Stimulated activated naive B cell treated with anti-CD40 and anti-IgM and Interleukin-4, amounts not matched to agents 10 μg/mL and 1 μg/mL and 100 μg/mL, for 72 hours (primary cell): ENCODE results near the gene PER3.
A peak's percentile ranks its signal among the peaks of the same experiment; 100 is the strongest.

ENCODE experiments used
- ATAC-seq, 2 donors: fragments of 150-1000 bp; cut with Tn5 transposase; replicated peaks; 2 replicates each; pipeline ENCODE4 v1.10.0; 2021; ENCODE audit warnings: moderate library complexity in 1 of 2
- DNase-seq: peaks from one replicate; pipeline ENCODE4 v3.0.0; 2021
- H3K27ac Mint-ChIP-seq: one replicate; pipeline ENCODE4 v1.8.0; 2022; ENCODE audit warnings: mild to moderate bottlenecking, mixed read lengths
- H3K27me3 Mint-ChIP-seq, 2 donors: one replicate each; pipeline ENCODE4 v1.8.0; 2022; ENCODE audit warnings: mixed read lengths in 2 of 2
- H3K36me3 Mint-ChIP-seq, 2 donors: one replicate each; pipeline ENCODE4 v1.8.0; 2022; ENCODE audit warnings: mixed read lengths in 2 of 2, mild to moderate bottlenecking in 1 of 2
- H3K4me1 Mint-ChIP-seq, 2 donors: one replicate each; pipeline ENCODE4 v1.8.0; 2022; ENCODE audit warnings: mixed read lengths in 2 of 2, mild to moderate bottlenecking in 1 of 2
- H3K4me3 Mint-ChIP-seq, 2 donors: one replicate each; pipeline ENCODE4 v1.8.0; 2022; ENCODE audit warnings: mild to moderate bottlenecking in 2 of 2, mixed read lengths in 2 of 2, moderate library complexity in 1 of 2
- H3K9me3 Mint-ChIP-seq, 2 donors: one replicate each; pipeline ENCODE4 v1.8.0; 2022; ENCODE audit warnings: mixed read lengths in 2 of 2, mild to moderate bottlenecking in 1 of 2

Gene PER3

DNA sequence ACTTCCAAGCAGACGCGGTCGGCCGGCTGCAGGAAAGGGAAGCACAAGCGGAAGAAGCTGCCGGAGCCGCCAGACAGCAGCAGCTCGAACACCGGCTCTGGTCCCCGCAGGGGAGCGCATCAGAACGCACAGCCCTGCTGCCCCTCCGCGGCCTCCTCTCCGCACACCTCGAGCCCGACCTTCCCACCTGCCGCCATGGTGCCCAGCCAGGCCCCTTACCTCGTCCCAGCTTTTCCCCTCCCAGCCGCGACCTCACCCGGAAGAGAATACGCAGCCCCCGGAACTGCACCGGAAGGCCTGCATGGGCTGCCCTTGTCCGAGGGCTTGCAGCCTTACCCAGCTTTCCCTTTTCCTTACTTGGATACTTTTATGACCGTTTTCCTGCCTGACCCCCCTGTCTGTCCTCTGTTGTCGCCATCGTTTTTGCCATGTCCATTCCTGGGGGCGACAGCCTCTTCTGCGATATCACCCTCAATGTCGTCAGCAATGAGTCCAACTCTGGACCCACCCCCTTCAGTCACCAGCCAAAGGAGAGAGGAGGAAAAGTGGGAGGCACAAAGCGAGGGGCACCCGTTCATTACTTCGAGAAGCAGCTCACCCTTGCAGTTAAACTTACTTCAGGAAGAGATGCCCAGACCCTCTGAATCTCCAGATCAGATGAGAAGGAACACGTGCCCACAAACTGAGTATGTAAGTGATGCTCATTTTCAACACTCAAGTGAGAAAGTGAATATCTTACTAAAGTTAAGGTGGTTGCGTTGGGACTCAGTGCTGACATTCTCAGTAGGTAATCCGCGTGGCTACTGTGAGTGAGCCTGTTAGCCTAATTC, 43.2 kb downstream of the PER3 start:
- Mint-ChIP-seq H3K4me3 (peak overlapping the region; percentile 42 to 87), H3K9me3 (no peaks in the 10 kb centered on the region), H3K4me1 (peaks cover 15 to 33% of the 10 kb centered on the region in 2 donors), H3K27me3 (no peaks in the 10 kb centered on the region), H3K36me3 (peaks cover 9 to 14% of the 10 kb centered on the region in 2 donors), H3K27ac (no peak overlapping the region)
- DNase-seq (no peak), ATAC-seq (peak in 1 of 2 donors; percentile 65)

DNA sequence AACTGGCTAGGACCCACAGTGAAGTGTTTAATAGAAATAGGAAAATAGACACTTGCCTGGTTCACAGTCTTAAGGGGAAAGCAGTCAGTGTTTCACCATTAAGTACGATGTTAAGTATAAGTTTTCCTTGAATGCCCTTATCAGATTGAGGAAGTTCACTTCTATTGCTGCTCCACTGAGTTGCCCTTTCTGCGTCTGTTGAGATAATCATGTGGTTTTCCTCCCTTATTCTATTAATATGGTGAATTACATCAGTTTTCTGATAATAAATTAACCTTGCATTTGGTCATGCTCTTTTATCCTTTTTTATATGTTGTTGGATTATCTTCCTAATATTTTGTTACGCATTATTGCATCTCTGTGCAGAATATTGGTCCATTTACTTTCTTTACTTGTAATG, 47.4 kb downstream of the PER3 start:
- Mint-ChIP-seq H3K36me3 (peaks cover 16 to 22% of the 10 kb centered on the region in 2 donors), H3K4me3 (peak overlapping the region; percentile 24 to 43), H3K27ac (peak overlapping the region; percentile 3), H3K27me3 (no peaks in the 10 kb centered on the region), H3K9me3 (no peaks in the 10 kb centered on the region), H3K4me1 (peaks cover 15 to 33% of the 10 kb centered on the region in 2 donors)
- peak; percentile 77 to 78 for ATAC-seq
- no peak for DNase-seq

DNA sequence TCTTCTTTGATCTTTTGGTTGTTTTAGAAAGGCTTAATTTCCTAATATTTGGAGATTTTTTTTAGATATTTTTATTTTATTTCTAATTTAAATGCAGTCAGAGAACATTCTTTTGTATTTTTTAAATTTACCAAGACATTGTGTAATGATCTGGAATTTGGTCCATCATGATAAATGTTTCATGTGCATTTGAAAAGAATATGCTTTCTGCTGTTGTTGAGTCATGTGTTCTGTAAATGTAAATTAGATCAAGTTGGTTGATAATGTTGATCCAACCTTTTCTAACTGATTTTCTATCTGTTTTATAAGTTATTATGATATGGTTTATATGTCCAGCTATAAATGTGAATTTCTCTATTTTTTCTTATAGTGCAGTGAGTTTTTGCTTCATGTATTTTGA, 48.9 kb downstream of the PER3 start:
- peaks cover 20% of the 10 kb centered on the region in 2 donors for H3K36me3 Mint-ChIP-seq
- H3K27me3 Mint-ChIP-seq, result no peaks in the 10 kb centered on the region
- no peak overlapping the region for H3K4me3 Mint-ChIP-seq
- ATAC-seq (no peak), DNase-seq (no peak)
- peaks cover 15 to 33% of the 10 kb centered on the region in 2 donors for H3K4me1 Mint-ChIP-seq
- H3K9me3 Mint-ChIP-seq, result peaks cover 2 to 4% of the 10 kb centered on the region in 2 donors
- no peak overlapping the region for H3K27ac Mint-ChIP-seq

DNA sequence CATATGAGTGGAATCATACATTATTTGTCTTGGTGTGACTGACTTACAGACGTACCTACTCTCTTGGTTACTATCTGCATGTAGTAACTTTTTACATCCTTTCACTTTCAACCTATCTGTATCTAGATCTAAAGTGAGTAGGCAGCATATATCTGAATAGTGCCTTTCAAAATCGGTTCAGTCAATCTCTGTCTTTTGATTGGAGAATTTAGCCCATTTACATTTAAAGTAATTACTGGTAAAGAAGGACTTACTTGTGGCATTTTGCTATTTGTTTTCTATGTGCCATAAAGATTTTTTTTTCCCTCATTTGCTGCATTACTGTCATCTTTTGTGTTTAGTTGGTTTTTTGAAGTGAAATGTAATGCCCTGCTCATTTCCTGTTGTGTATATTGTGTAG, 54.6 kb downstream of the PER3 start:
- H3K27me3 Mint-ChIP-seq, result no peaks in the 10 kb centered on the region
- DNase-seq, result no peak
- H3K4me3 Mint-ChIP-seq, result no peak overlapping the region
- peaks cover 10 to 14% of the 10 kb centered on the region in 2 donors for H3K9me3 Mint-ChIP-seq
- peaks cover 31 to 37% of the 10 kb centered on the region in 2 donors for H3K36me3 Mint-ChIP-seq
- no peaks in the 10 kb centered on the region for H3K4me1 Mint-ChIP-seq
- no peak overlapping the region for H3K27ac Mint-ChIP-seq
- ATAC-seq, result no peak

DNA sequence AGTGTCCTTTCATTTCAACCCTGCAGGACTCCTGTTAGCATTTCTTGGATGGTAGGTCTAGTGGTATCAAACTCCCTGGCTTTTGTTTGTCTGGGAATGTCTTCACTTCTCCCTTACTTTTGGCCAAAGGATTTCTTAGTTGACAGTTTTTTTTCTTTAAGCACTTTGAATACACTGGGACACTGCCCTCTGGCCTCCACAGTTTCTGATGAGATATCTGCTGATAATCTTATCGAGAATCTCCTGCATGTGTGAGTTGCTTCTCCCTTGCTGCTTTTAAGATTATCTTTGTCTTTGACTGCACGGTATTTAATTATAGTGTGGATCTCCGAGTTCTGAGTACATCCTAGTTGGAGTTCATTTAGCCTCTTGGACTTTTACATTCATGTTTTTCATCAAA, 55.4 kb downstream of the PER3 start:
- no peak overlapping the region for H3K27ac Mint-ChIP-seq
- H3K4me1 Mint-ChIP-seq, result no peaks in the 10 kb centered on the region
- no peaks in the 10 kb centered on the region for H3K27me3 Mint-ChIP-seq
- ATAC-seq, result no peak
- H3K9me3 Mint-ChIP-seq, result peaks cover 10 to 14% of the 10 kb centered on the region in 2 donors
- DNase-seq, result no peak
- no peak overlapping the region for H3K4me3 Mint-ChIP-seq
- H3K36me3 Mint-ChIP-seq, result peaks cover 31 to 37% of the 10 kb centered on the region in 2 donors

DNA sequence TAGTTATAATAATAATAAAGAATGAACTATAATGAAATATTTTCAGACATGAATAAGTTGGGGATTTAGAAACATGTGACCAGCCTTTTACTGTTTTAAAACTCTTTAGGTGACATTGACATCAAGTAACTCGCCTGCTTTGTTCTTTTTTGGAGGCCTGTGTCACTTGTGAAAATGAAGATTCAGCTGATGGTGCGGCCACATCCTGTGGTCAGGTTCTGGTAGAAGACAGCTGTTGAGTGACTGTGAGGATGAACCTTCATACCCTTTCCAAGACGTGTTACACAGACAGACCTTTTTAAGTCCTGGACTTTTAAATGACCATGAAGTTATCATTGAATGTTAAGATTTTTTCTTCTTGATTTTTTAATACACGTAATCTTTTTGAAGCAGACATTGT, 58.4 kb downstream of the PER3 start:
- H3K27ac Mint-ChIP-seq, result no peak overlapping the region
- H3K36me3 Mint-ChIP-seq, result peaks cover 21 to 27% of the 10 kb centered on the region in 2 donors
- H3K4me3 Mint-ChIP-seq, result no peak overlapping the region
- H3K27me3 Mint-ChIP-seq, result no peaks in the 10 kb centered on the region
- peaks cover 9 to 13% of the 10 kb centered on the region in 2 donors for H3K9me3 Mint-ChIP-seq
- DNase-seq (no peak), ATAC-seq (no peak)
- H3K4me1 Mint-ChIP-seq, result no peaks in the 10 kb centered on the region

DNA sequence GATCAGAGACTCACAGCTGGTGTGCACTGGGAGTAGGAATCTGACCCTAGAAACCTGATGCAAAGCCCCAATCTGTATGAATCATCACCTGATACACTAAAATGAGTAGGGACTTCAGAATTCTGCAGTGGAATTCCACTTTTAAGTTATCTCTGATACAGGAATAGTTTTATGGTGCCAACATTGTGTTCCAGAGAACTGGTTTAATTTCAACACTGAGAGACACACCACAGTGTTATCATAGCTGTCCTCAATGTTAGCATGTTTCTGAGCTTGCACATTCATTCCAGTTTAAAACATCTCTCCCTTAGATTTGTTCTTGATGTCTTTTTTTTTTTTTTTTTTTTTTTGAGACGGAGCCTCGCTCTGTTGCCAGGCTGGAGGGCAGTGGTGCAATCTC, 61.7 kb downstream of the PER3 start:
- H3K4me3 Mint-ChIP-seq, result no peak overlapping the region
- DNase-seq (no peak), ATAC-seq (no peak)
- H3K36me3 Mint-ChIP-seq, result peaks cover 3 to 4% of the 10 kb centered on the region in 2 donors
- H3K4me1 Mint-ChIP-seq, result no peaks in the 10 kb centered on the region
- H3K27me3 Mint-ChIP-seq, result peaks cover 6 to 7% of the 10 kb centered on the region in 2 donors
- peaks cover 0 to under 1% of the 10 kb centered on the region in 2 donors for H3K9me3 Mint-ChIP-seq
- H3K27ac Mint-ChIP-seq, result no peak overlapping the region

DNA sequence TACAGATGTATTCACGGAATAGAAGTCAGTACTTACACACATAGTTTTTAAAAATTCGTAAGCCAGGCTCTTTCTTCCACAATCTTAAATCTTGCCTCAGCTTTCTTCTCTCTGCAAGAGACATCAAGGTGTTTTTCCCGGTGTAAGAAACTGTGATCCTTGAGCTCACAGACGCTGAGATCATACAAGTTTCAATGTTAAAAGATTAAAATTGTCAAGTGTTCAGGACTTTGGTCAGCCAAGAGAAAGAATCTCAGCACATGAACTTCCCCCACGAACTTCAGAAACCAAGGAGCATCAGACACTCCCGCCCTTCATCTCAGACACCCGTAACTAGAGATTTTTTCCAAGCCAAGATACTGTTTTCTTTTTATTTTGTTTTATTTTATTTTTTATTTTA, 62.6 kb downstream of the PER3 start:
- Mint-ChIP-seq H3K4me1 (no peaks in the 10 kb centered on the region), H3K27me3 (peaks cover 15% of the 10 kb centered on the region in 2 donors), H3K36me3 (no peaks in the 10 kb centered on the region), H3K4me3 (no peak overlapping the region), H3K27ac (no peak overlapping the region), H3K9me3 (no peaks in the 10 kb centered on the region)
- ATAC-seq, result no peak
- DNase-seq, result no peak

DNA sequence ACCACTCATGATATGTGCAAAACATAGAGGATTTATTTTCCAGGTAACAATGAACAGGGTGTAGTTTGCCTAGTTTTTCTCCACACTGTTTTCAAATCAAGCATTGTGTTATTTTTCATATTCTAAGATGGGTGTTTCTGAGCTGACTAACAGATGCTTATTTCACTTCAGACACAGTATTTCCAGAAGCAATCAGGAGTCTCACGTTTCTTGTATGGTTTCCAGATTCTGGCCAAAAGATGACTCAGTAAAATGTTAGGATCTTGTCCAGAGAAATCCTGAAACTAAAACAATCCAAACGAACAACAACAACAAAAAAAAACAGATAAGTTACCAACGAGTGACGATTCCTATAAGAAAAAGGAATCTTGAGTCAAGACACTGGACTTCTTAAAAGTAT, 63.5 kb downstream of the PER3 start:
- Mint-ChIP-seq H3K36me3 (no peaks in the 10 kb centered on the region), H3K27me3 (peaks cover 15% of the 10 kb centered on the region in 2 donors), H3K27ac (no peak overlapping the region), H3K4me1 (no peaks in the 10 kb centered on the region), H3K4me3 (no peak overlapping the region), H3K9me3 (no peaks in the 10 kb centered on the region)
- DNase-seq (no peak), ATAC-seq (no peak)

DNA sequence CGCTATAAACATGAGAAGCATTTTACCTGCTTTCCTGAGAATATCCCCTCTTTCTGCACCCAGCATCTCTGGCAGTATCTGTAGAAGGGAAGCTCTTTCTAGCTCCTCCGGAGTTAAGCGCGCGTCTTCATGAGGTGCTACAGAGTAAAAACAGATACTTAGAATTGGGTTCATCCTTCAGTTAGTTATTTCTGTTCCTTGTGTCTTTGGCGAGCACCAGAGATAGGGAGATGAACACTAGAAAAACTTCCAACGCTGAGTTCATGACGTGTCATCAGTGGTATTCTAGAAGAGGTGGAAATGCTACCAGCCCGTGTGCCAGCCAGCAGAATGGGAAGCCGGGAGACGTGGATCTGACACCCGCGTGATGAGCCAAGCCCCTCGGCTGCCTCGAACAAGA, 66.7 kb downstream of the PER3 start:
- no peaks in the 10 kb centered on the region for H3K9me3 Mint-ChIP-seq
- H3K27me3 Mint-ChIP-seq, result peaks cover 15 to 22% of the 10 kb centered on the region in 2 donors
- ATAC-seq (no peak), DNase-seq (no peak)
- no peaks in the 10 kb centered on the region for H3K4me1 Mint-ChIP-seq
- no peak overlapping the region for H3K4me3 Mint-ChIP-seq
- no peak overlapping the region for H3K27ac Mint-ChIP-seq
- no peaks in the 10 kb centered on the region for H3K36me3 Mint-ChIP-seq

DNA sequence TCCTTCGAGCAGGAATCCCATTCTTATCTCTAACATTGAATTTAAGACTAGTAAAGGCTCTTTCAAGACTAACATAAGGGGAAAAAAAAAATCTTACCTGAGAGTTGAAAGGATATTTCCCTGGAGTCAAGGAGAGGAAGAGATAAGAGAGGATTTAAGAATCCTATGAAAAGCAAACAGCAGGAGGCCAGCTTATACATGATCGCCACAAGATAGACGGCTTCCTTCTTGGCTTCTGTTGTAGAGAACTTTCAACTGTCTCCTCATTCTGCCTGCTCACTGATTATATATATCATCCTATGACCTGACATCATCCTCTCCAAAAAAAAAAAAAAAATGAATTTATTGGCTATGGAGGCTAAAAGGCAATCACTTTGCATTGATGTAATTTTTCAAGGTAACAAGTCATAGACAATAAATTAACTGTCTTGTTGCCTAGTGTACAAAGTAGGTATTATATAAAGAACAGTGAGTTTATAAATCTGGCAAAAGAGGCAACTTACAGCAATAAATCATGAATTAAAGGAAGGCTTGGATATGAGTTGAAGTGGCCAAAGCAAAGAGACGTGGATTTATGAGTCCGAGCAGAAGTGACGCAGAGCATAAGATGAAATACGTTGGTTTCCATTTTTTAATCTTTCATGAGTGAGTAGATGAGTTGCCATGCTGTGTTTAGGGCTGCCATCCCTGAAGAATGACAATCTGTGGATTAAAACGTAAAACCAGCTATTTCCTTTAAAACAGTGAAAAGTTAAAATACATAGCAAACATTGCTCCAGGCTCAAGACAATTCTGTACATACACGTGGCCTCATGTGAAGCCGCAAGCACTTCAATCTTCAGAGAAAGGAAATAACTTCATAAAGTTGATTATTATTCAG, 69.0 kb downstream of the PER3 start, which contains the start of gene UTS2:
Gene UTS2, minus strand, starts transcription at position 262 of the 880 bp plus-strand sequence. Its CDS starts 62 bp downstream, at position 200.
- H3K27ac Mint-ChIP-seq, result no peak within 1 kb of the TSS
- no peak for ATAC-seq
- H3K27me3 Mint-ChIP-seq, result peaks cover 19 to 28% of the 10 kb centered on the region in 2 donors
- H3K9me3 Mint-ChIP-seq, result no peaks in the 10 kb centered on the region
- no peak for DNase-seq
- peaks cover 3 to 8% of the 10 kb centered on the region in 2 donors for H3K4me1 Mint-ChIP-seq
- no peak within 1 kb of the TSS for H3K4me3 Mint-ChIP-seq
- no peaks in the 10 kb centered on the region for H3K36me3 Mint-ChIP-seq

DNA sequence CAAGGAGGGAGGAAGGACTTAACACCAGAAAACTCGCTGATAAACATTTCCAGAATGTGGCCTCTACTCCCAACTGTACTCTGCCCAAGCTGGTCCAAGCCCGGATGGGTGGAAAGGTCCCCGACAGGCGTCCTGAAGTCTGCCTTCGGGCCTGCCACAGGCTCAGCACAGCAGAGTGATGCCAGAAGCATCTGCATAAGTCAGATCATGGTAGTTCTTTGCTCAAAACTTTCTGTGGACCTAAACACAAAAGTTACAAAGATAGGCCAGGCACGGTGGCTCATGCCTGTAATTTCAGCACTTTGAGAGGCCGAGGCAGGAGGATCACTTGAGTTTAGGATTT, 69.6 kb downstream of the PER3 start:
- Mint-ChIP-seq H3K27ac (no peak overlapping the region), H3K4me3 (no peak overlapping the region), H3K27me3 (peaks cover 19 to 28% of the 10 kb centered on the region in 2 donors), H3K36me3 (no peaks in the 10 kb centered on the region), H3K4me1 (peaks cover 3 to 8% of the 10 kb centered on the region in 2 donors), H3K9me3 (no peaks in the 10 kb centered on the region)
- DNase-seq (no peak), ATAC-seq (no peak)

DNA sequence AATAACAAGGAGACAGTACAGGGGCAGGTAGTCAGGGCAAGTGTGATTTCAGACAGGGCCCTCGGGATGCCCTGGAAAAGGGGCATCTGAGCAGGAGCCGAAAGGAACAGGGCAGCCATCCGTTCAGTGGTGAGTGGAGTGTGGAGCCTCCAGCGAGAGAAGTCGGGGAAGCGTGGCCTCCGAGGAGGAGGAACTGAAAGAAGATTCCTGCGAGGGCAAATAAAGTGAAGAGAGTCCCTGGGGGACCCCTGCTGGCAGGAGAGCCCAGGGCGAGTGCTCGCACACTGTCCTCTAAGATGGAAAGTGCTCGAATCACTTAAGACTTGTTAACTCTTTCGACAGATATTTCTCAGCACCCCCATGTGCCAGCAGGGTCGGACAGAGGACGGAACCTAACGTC, 72.3 kb downstream of the PER3 start:
- H3K9me3 Mint-ChIP-seq, result no peaks in the 10 kb centered on the region
- H3K4me1 Mint-ChIP-seq, result peaks cover 3 to 8% of the 10 kb centered on the region in 2 donors
- H3K4me3 Mint-ChIP-seq, result peak overlapping the region in 1 of 2 donors; percentile 60
- ATAC-seq, result peak in 1 of 2 donors; percentile 67
- DNase-seq, result no peak
- H3K27ac Mint-ChIP-seq, result no peak overlapping the region
- H3K27me3 Mint-ChIP-seq, result peaks cover 7 to 15% of the 10 kb centered on the region in 2 donors
- no peaks in the 10 kb centered on the region for H3K36me3 Mint-ChIP-seq

DNA sequence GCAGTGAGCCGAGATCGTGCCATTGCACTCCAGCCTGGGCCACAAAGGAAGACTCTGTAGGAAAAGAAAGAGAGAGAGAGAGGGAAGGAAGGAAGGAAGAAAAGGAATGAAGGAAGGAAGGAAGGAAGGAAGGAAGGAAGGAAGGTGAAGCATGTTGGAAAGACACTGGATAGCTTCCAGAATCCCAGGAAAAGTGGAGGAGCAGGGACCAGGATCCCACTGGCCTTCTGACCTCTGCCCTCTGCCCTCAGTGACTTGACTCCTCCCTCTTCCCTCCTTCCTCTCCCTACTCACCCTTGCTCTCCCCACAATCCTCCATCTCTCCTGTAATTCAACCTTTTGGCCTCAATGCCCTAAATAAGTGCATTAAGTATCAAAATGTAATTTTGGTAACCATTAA, 72.9 kb downstream of the PER3 start:
- Mint-ChIP-seq H3K27ac (no peak overlapping the region), H3K27me3 (peaks cover 5 to 12% of the 10 kb centered on the region in 2 donors), H3K9me3 (no peaks in the 10 kb centered on the region), H3K4me3 (no peak overlapping the region), H3K4me1 (peaks cover 3 to 8% of the 10 kb centered on the region in 2 donors), H3K36me3 (no peaks in the 10 kb centered on the region)
- DNase-seq (no peak), ATAC-seq (no peak)
